ENCODE measurements around the gene SH2D3C. TPM values are rescaled to one million over a fixed set of nuclear protein-coding genes. Genes with fewer than 3 reads are reported as not detected.

The SH2D3C gene
- total and polyA plus RNA-seq, 2 of the 4 experiments (the other 2 are of a cell fraction), result under 0.01 to 0.24 TPM

GRCh38 chr9:127826253-127826913 lies 47.9 kb upstream of the SH2D3C start:
- no peak for TF ChIP-seq CHD1 (IDR thresholded peaks at IDR 0.05; ENCODE audit: low read depth, low read length)
- TF ChIP-seq RCOR1 (IDR thresholded peaks at IDR 0.05; ENCODE audit: insufficient replicate concordance, low read length), result no peak
- TF ChIP-seq RFX5 (IDR thresholded peaks at IDR 0.05; ENCODE audit: low read depth, low read length), result no peak
- TF ChIP-seq FOS (IDR thresholded peaks at IDR 0.05; ENCODE audit: low read depth, low read length), result no peak
- TF ChIP-seq NFE2L2 (IDR thresholded peaks at IDR 0.05; ENCODE audit: low read depth, low read length), result no peak
- no peak for TF ChIP-seq MXI1 (IDR thresholded peaks at IDR 0.05; ENCODE audit: borderline replicate concordance, low read depth, low read length)
- no peak for TF ChIP-seq MAFK (IDR thresholded peaks at IDR 0.05; ENCODE audit: low read depth, low read length)
- TF ChIP-seq MAZ (IDR thresholded peaks at IDR 0.05; ENCODE audit: borderline replicate concordance, low read depth, low read length), result no peak
- no peak for TF ChIP-seq POLR2A (IDR thresholded peaks at IDR 0.05; ENCODE audit: low read depth, low read length)
- no peak overlapping the region for H3K14ac ChIP-seq (replicated peaks; ENCODE audit: low read depth, low read length)
- intact Hi-C loops (cut with micrococcal nuclease), result no loop called here
- 60% methylated on average over 1 of the region's 7 CpGs; no CpG with 5 or more reads in 1 of the 2 experiments for WGBS, 2 experiments (ENCODE audit: extremely low coverage in 2 of 2, insufficient read length in 1 of 2)
- H3K4ac ChIP-seq (ENCODE audit: low read depth, low read length), result no peak overlapping the region
- no peaks in the 10 kb centered on the region for H3K27me3 ChIP-seq (ENCODE audit: control insufficient read depth, insufficient read depth, low read length)
- no peak overlapping the region for H3K4me3 ChIP-seq (ENCODE audit: insufficient read depth, low read depth, low read length)
- H3K18ac ChIP-seq (ENCODE audit: low read depth, low read length), result no peak overlapping the region
- ChIA-PET POLR2A (ENCODE audit: unreplicated experiment) (no interaction called here), CTCF (no interaction called here)
- no peaks in the 10 kb centered on the region for H4K20me1 ChIP-seq (ENCODE audit: insufficient read depth, low read length)
- H4K5ac ChIP-seq (ENCODE audit: low read depth, low read length), result peak overlapping the region; percentile 23; the same call in 1 of the 2 replicates
- no peak overlapping the region for H2AK5ac ChIP-seq (ENCODE audit: low read depth, low read length)
- H3K79me1 ChIP-seq (ENCODE audit: low read depth in 1 of 2, low read length in 2 of 2), result peaks cover 17 to 56% of the 10 kb centered on the region in 2 experiments; a peak in 3 of 4 replicates
- no peaks in the 10 kb centered on the region for H3K9me3 ChIP-seq (ENCODE audit: control insufficient read depth, insufficient read depth, low read length)
- no peak overlapping the region for H3K27ac ChIP-seq (ENCODE audit: insufficient read depth, low read length)
- H3K36me3 ChIP-seq (ENCODE audit: control insufficient read depth, insufficient read depth, low read length), result peaks cover 31% of the 10 kb centered on the region
- H3K4me1 ChIP-seq (ENCODE audit: control insufficient read depth, insufficient read depth, low read length), result peaks cover 12% of the 10 kb centered on the region
- DNase-seq (no peak), ATAC-seq (ENCODE audit: low read depth) (no peak)
- dilution Hi-C loops (cut with HindIII; ENCODE audit: low sequenced_read_pairs, unreplicated experiment), result no loop called here
- no peak overlapping the region for H3K9ac ChIP-seq (ENCODE audit: low read depth, low read length)
- no peak overlapping the region for H2BK5ac ChIP-seq (ENCODE audit: low read depth, low read length, poor library complexity, severe bottlenecking)
- no peak overlapping the region for H2AFZ ChIP-seq (replicated peaks; ENCODE audit: low read length, poor library complexity)
- H2BK120ac ChIP-seq (ENCODE audit: low read depth, low read length), result no peak overlapping the region
- H2BK15ac ChIP-seq (ENCODE audit: low read depth, low read length), result no peak overlapping the region
- H4K91ac ChIP-seq (ENCODE audit: insufficient read depth, low read depth, low read length), result no peak overlapping the region
- no peak overlapping the region for H3K56ac ChIP-seq (ENCODE audit: extremely low read depth, insufficient read depth, low read length)
- no peak overlapping the region for H2BK20ac ChIP-seq (ENCODE audit: low read depth, low read length)
- peaks cover 12% of the 10 kb centered on the region for H3K9me1 ChIP-seq (ENCODE audit: insufficient read depth, low read length)
- H4K8ac ChIP-seq (ENCODE audit: low read depth in 2 of 2, low read length in 2 of 2), result no peak overlapping the region; a peak in 1 of 4 replicates
- H2AK9ac ChIP-seq (replicated peaks; ENCODE audit: low read depth, low read length, poor library complexity), result peak overlapping the region; percentile 70
- in situ Hi-C loops (cut with MboI; ENCODE audit: low sequenced_read_pairs), result no loop called here
- BruUV-seq (replicated peaks), result no TSS peak
- H3K23ac ChIP-seq (ENCODE audit: low read depth, low read length), result peak overlapping the region; percentile 38; the same call in 1 of the 2 replicates
- no peak overlapping the region for H3K4me2 ChIP-seq (ENCODE audit: low read depth, low read length)

Measured in IMR-90 (cell line).